Measurements from ENCODE around the gene PARD3B. TPM values are rescaled to one million over a fixed set of nuclear protein-coding genes. Genes with fewer than 3 reads are reported as not detected.

PARD3B gene
- total RNA-seq, 2 experiments from 2014 or later: 0.11 to 0.88 TPM

GRCh38 chr2:205357732-205358131, 812.5 kb downstream of the PARD3B start:
- TF ChIP-seq CTCF (IDR thresholded peaks at IDR 0.05): no peak
- no peaks in the 10 kb centered on the region for H3K4me1 Mint-ChIP-seq (ENCODE audit: low read depth)
- POLR2A ChIA-PET: no interaction called here
- H3K27me3 Mint-ChIP-seq: no peaks in the 10 kb centered on the region
- no peak overlapping the region for H3K27ac Mint-ChIP-seq
- DNase-seq (no peak), ATAC-seq (no peak)
- intact Hi-C loops (cut with micrococcal nuclease): no loop called here
- no peaks in the 10 kb centered on the region for H3K9me3 Mint-ChIP-seq
- no peaks in the 10 kb centered on the region for H3K36me3 Mint-ChIP-seq (ENCODE audit: low read depth)
- no peak overlapping the region for H3K4me3 Mint-ChIP-seq
- CTCF ChIA-PET: no interaction called here

DNA sequence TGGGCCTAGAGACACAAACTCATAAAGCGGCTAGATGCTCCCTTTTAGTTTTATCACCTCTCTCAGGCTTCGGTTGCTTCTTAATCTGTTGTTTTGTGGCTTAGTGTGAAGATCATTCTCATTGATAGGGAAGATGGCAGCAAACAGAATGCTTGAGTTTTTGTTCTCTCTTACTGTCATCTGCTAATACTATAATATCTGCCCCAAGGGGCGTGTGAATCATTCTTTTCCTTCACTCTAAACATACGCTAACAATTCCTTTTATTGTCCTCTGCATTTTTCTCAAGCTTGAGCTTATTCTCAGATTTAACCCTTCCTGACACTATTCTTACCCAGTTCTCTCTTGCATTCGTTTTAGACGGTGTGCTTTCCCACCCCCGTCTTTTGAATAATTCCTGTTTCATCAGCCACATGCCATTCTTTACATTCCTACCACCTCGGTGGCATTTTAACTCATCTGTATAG, 813.1 kb downstream of the PARD3B start:
- H3K4me1 Mint-ChIP-seq (ENCODE audit: low read depth): no peaks in the 10 kb centered on the region
- POLR2A ChIA-PET: no interaction called here
- ATAC-seq: no peak
- no peak overlapping the region for H3K27ac Mint-ChIP-seq
- intact Hi-C loops (cut with micrococcal nuclease): no loop called here
- TF ChIP-seq CTCF (IDR thresholded peaks at IDR 0.05): no peak
- H3K27me3 Mint-ChIP-seq: no peaks in the 10 kb centered on the region
- DNase-seq: no peak
- no peaks in the 10 kb centered on the region for H3K36me3 Mint-ChIP-seq (ENCODE audit: low read depth)
- CTCF ChIA-PET: no interaction called here
- no peak overlapping the region for H3K4me3 Mint-ChIP-seq
- H3K9me3 Mint-ChIP-seq: no peaks in the 10 kb centered on the region

- ChIA-PET POLR2A (no interaction called here), CTCF (no interaction called here)
- Mint-ChIP-seq H3K4me1 (ENCODE audit: low read depth) (no peaks in the 10 kb centered on the region), H3K27me3 (no peaks in the 10 kb centered on the region), H3K27ac (no peak overlapping the region), H3K36me3 (ENCODE audit: low read depth) (no peaks in the 10 kb centered on the region), H3K4me3 (no peak overlapping the region), H3K9me3 (no peaks in the 10 kb centered on the region)
- no peak for ATAC-seq
- no peak for TF ChIP-seq CTCF (IDR thresholded peaks at IDR 0.05)
- intact Hi-C loops (cut with micrococcal nuclease): no loop called here
- DNase-seq: no peak
These were observed 816.0 kb downstream of the PARD3B start for GRCh38 chr2:205361272-205361671.

DNA sequence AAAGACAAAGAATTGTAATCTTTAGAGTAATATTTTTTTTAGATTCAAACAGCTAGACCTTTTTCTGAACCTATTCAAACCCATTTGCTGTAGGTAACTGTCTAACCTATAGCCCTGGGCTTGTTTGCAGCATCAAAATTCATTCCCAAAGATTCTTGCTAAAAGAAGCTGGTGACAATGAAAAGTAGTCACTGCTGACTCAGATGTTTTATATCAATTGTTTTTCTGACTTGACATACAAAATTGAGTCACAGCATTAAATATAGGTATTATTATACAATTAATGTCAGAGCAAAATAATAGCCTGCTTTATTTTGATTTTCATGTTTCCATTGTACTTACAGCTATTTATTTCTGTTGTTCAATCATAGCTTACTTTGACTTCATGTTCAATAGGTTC, 816.7 kb downstream of the PARD3B start:
- Mint-ChIP-seq H3K36me3 (ENCODE audit: low read depth) (no peaks in the 10 kb centered on the region), H3K27me3 (no peaks in the 10 kb centered on the region), H3K27ac (no peak overlapping the region), H3K9me3 (no peaks in the 10 kb centered on the region), H3K4me3 (no peak overlapping the region), H3K4me1 (ENCODE audit: low read depth) (no peaks in the 10 kb centered on the region)
- intact Hi-C loops (cut with micrococcal nuclease): no loop called here
- no peak for TF ChIP-seq CTCF (IDR thresholded peaks at IDR 0.05)
- ATAC-seq (no peak), DNase-seq (no peak)
- CTCF ChIA-PET: no interaction called here
- POLR2A ChIA-PET: no interaction called here

DNA sequence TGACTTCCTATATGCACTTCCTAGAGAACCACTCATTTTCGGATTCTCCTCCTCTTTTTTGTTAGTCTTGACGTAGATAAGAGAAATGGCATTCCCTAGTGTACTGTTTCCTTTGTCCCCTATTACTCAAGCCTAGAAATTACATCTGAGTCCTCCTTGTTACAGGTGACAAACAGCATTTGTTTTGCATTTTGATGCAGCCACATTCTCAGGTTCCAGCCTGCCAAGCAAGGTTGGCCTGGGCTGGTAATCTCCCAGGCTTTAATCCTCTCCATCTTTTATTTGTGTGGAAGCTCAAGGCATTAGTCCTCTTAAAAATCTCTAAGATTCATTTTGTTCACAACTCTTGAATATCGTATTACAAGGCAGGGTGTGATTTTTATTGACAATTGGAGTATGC, 819.0 kb downstream of the PARD3B start:
- POLR2A ChIA-PET: no interaction called here
- DNase-seq: no peak
- Mint-ChIP-seq H3K4me3 (no peak overlapping the region), H3K4me1 (ENCODE audit: low read depth) (no peaks in the 10 kb centered on the region), H3K36me3 (ENCODE audit: low read depth) (no peaks in the 10 kb centered on the region), H3K9me3 (no peaks in the 10 kb centered on the region), H3K27ac (no peak overlapping the region), H3K27me3 (no peaks in the 10 kb centered on the region)
- no peak for ATAC-seq
- CTCF ChIA-PET: interaction anchor here (1.3 kb wide), 1 partner anchor 13 kb away, joined by 3 read pairs; no protein-coding TSS in a partner anchor
- intact Hi-C loops (cut with micrococcal nuclease): no loop called here
- no peak for TF ChIP-seq CTCF (IDR thresholded peaks at IDR 0.05)
